ENCODE measurements around the gene PRORP. TPM values are rescaled to one million over a fixed set of nuclear protein-coding genes. Genes with fewer than 3 reads are reported as not detected.

Gene PRORP
- total and polyA plus RNA-seq, 2 experiments from 2014 or later: 28.8 to 50.4 TPM

DNA sequence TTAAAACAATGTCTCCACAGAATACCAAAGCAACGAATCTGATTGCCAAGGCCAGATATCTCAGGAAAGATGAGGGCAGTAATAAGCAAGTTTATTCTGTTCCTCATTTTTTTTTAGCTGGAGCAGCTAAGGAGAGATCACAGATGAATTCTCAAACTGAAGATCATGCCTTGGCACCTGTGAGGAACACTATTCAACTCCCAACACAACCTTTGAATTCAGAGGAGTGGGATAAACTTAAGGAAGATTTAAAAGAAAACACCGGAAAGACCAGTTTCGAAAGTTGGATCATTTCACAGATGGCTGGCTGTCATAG, 994 bp downstream of the PRORP start (continued):
- TF ChIP-seq ZNF462 (CRISPR knock-in tag; IDR thresholded peaks at IDR 0.05) (no peak), EZH2 (IDR thresholded peaks at IDR 0.05; ENCODE audit: low read depth, unreplicated experiment) (no peak), STAT1 (IDR thresholded peaks at IDR 0.05; ENCODE audit: unreplicated experiment) (no peak), ETS1 (IDR thresholded peaks at IDR 0.05) (no peak), CREB1 (CRISPR knock-in tag; IDR thresholded peaks at IDR 0.05; ENCODE audit: low read depth) (no peak), ZNF331 (CRISPR knock-in tag; IDR thresholded peaks at IDR 0.05; ENCODE audit: low read depth) (no peak), EZH2phosphoT487 (IDR thresholded peaks at IDR 0.05; ENCODE audit: unreplicated experiment) (no peak), POLR2AphosphoS5 (IDR thresholded peaks at IDR 0.05; ENCODE audit: low read depth) (no peak), NANOG (IDR thresholded peaks at IDR 0.05; ENCODE audit: borderline replicate concordance) (no peak), CTCF (conservative IDR thresholded peaks at IDR 0.05; ENCODE audit: low read depth in 2 of 2) (no peak)
- TF ChIP-seq, protein P1, sequence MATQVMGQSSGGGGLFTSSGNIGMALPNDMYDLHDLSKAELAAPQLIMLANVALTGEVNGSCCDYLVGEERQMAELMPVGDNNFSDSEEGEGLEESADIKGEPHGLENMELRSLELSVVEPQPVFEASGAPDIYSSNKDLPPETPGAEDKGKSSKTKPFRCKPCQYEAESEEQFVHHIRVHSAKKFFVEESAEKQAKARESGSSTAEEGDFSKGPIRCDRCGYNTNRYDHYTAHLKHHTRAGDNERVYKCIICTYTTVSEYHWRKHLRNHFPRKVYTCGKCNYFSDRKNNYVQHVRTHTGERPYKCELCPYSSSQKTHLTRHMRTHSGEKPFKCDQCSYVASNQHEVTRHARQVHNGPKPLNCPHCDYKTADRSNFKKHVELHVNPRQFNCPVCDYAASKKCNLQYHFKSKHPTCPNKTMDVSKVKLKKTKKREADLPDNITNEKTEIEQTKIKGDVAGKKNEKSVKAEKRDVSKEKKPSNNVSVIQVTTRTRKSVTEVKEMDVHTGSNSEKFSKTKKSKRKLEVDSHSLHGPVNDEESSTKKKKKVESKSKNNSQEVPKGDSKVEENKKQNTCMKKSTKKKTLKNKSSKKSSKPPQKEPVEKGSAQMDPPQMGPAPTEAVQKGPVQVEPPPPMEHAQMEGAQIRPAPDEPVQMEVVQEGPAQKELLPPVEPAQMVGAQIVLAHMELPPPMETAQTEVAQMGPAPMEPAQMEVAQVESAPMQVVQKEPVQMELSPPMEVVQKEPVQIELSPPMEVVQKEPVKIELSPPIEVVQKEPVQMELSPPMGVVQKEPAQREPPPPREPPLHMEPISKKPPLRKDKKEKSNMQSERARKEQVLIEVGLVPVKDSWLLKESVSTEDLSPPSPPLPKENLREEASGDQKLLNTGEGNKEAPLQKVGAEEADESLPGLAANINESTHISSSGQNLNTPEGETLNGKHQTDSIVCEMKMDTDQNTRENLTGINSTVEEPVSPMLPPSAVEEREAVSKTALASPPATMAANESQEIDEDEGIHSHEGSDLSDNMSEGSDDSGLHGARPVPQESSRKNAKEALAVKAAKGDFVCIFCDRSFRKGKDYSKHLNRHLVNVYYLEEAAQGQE (IDR thresholded peaks at IDR 0.05; ENCODE audit: unreplicated experiment): no peak
